Measurements from ENCODE around the gene ANKRD37. TPM values are rescaled to one million over a fixed set of nuclear protein-coding genes. Genes with fewer than 3 reads are reported as not detected.

ANKRD37 gene
- total and polyA plus RNA-seq, 5 donors, result 11.6 to 24.8 (median 12.7) TPM

DNA sequence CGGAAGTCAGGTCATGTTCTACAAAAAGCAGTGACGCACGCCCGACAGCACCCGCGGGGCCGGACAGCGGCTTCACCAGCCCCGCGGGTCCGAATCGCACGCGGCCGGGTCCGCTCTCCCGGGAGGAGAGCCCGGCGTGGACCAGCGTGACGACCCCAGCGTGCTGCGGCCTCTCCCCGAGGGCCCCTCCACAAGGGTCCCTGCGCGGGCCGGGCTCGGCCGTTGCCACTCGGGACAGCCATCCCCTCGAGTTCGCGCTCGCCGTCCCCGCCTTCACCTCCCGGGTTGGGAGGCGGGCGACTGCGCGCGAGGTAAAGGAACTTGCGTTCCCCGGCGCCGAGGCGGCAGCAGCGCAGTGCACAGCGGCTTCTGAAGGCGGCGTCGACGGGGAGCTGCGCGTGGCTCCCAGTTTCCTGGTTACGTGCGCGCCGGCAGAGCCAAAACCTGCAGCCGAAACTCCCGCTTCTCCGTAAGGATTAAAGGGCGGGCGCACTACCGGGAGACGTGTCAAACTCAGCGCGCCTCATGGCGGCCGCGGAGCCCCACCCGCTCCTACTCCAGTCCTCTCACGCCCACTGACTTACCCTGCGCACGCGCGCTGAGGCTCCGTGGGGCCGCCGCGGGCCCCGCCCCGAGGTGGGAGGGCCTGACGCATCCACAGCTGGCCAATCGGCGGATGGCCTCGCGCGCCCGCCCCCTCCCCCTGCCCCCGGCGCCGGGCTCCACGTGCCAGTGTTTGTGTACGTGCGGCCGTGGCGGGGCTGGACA is 501 bp upstream of the ANKRD37 start:
- intact Hi-C loops (cut with DNase I), result loop anchor here in 2 of 4 donors (10.0 kb wide), 1 partner anchor 181 kb away; no protein-coding TSS in a partner anchor
- peak; percentile 97 to 99 for ATAC-seq
- Histone ChIP-seq H3K27me3 (ENCODE audit: control insufficient read depth, insufficient read depth) (no peaks in the 10 kb centered on the region), H3K4me1 (ENCODE audit: control insufficient read depth, insufficient read depth, low read length) (no peaks in the 10 kb centered on the region), H3K27ac (ENCODE audit: low read length) (peak overlapping the region; percentile 96), H3K9me3 (ENCODE audit: control insufficient read depth, low read length) (no peaks in the 10 kb centered on the region), H3K4me3 (ENCODE audit: low read length) (peak overlapping the region; percentile 63)
- DNase-seq, result peak; percentile 97 to 99 (median 99)
- WGBS, result under 1% methylated on average over 98 of the region's 98 CpGs

DNA sequence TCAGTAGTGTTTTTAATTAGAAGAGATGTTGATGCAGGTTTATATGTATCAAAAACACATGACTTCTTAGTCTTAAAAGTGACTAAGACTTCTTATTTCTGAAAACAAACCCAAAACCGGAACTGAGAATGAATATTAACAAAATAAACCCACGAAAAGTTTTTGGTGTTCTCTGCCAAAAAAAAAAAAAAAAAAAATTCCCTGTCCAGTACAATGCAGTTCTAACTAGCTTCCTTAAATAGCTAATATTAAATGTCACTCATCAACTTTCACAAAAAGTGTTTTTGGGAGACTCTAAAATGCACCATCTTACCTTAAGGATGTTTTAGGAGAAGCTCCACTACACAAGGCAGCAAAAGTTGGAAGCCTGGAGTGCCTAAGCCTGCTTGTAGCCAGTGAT is 2.0 kb downstream of the ANKRD37 start:
- no peaks in the 10 kb centered on the region for H3K4me1 ChIP-seq (ENCODE audit: control insufficient read depth, insufficient read depth, low read length)
- intact Hi-C loops (cut with DNase I), result loop anchor here in 2 of 4 donors (10.0 kb wide), 1 partner anchor 184 kb away; no protein-coding TSS in a partner anchor
- DNase-seq (no peak), ATAC-seq (no peak)
- H3K4me3 ChIP-seq (ENCODE audit: low read length), result peak overlapping the region; percentile 39
- no peaks in the 10 kb centered on the region for H3K27me3 ChIP-seq (ENCODE audit: control insufficient read depth, insufficient read depth)
- H3K27ac ChIP-seq (ENCODE audit: low read length), result peak overlapping the region; percentile 21
- WGBS, result 25% methylated on average over 2 of the region's 2 CpGs
- H3K9me3 ChIP-seq (ENCODE audit: control insufficient read depth, low read length), result no peaks in the 10 kb centered on the region

DNA sequence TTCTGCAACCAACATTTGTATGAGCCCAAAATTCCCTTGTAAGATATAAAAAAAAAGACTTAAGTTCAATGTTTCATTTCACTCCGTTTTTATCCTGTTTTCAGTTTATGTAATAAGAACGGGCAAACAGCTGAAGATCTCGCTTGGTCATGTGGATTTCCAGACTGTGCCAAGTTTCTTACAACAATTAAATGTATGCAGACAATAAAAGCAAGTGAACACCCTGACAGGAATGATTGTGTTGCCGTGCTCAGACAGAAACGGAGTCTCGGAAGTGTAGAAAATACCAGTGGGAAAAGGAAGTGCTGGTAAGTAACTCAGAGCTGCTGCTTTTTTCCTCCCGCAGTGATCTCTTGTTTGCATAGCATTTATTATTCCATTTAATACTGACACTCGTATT is 2.8 kb downstream of the ANKRD37 start:
- Histone ChIP-seq H3K4me1 (ENCODE audit: control insufficient read depth, insufficient read depth, low read length) (no peaks in the 10 kb centered on the region), H3K4me3 (ENCODE audit: low read length) (peak overlapping the region; percentile 34), H3K9me3 (ENCODE audit: control insufficient read depth, low read length) (no peaks in the 10 kb centered on the region), H3K27ac (ENCODE audit: low read length) (no peak overlapping the region), H3K27me3 (ENCODE audit: control insufficient read depth, insufficient read depth) (no peaks in the 10 kb centered on the region)
- 55% methylated on average over 8 of the region's 8 CpGs for WGBS
- DNase-seq, result no peak
- intact Hi-C loops (cut with DNase I), result loop anchor here in 2 of 4 donors (10.0 kb wide), 1 partner anchor 185 kb away; no protein-coding TSS in a partner anchor
- no peak for ATAC-seq

DNA sequence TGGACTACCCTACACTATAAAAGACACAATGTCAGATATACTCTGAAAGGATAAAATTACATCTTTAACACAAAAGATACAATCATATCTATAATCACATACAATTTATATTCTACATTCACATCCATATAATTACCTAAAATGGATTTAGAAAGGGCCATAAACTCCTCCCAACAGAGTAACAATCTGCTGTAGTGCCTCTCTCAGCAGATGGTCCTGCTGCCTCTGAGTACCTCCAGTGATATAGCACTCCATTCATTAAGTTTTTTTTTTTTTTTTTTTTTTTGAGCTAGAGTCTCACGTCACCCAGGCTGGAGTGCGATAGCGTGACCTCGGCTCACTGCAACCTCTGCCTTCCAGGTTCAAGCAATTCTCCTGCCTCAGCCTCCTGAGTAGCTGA is 7.4 kb downstream of the ANKRD37 start:
- WGBS, result 92% methylated on average over 4 of the region's 4 CpGs
- Histone ChIP-seq H3K27ac (ENCODE audit: low read length) (no peak overlapping the region), H3K4me1 (ENCODE audit: control insufficient read depth, insufficient read depth, low read length) (no peaks in the 10 kb centered on the region), H3K4me3 (ENCODE audit: low read length) (no peak overlapping the region), H3K9me3 (ENCODE audit: control insufficient read depth, low read length) (no peaks in the 10 kb centered on the region), H3K27me3 (ENCODE audit: control insufficient read depth, insufficient read depth) (no peaks in the 10 kb centered on the region)
- DNase-seq (no peak), ATAC-seq (no peak)
- intact Hi-C loops (cut with DNase I), result loop anchor here in 1 of 4 donors (10.0 kb wide), 1 partner anchor 211 kb away; no protein-coding TSS in a partner anchor

DNA sequence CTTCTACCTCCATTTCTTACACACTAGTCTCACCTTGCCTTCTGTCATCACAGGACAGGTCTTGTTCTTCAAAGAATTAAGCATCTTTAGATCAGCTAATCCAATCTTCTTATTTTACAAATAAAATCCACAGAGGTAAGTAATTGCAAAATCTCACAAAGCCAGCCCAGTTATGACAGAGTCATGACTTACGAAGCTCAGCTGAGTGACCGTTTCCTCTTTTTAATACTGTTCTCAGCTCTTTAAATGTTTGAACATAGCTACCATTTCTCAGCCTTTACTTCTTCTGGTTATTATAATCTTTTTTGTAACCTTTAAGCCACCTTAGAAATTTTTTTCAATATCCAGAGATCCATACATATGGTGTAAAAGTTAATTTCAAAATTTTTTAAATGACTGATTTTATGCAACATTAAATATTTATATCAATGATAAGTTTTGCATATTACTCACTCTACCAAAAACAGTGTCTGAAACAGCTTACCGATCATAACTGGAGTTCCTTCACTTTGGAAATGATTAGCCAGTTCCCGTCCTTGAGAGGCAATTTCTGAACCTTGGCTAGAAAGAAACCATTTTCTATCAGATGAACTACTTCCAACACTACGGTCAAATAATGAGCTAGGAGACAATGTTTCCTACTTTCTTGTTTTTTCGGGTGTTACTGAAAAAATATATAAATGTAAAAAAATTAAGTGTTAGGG is 8.8 kb downstream of the ANKRD37 start:
- intact Hi-C loops (cut with DNase I), result loop anchor here in 1 of 4 donors (10.0 kb wide), 1 partner anchor 209 kb away; no protein-coding TSS in a partner anchor
- no peaks in the 10 kb centered on the region for H3K9me3 ChIP-seq (ENCODE audit: control insufficient read depth, low read length)
- no peaks in the 10 kb centered on the region for H3K27me3 ChIP-seq (ENCODE audit: control insufficient read depth, insufficient read depth)
- 90% methylated on average over 6 of the region's 6 CpGs for WGBS
- H3K27ac ChIP-seq (ENCODE audit: low read length), result no peak overlapping the region
- ATAC-seq (no peak), DNase-seq (no peak)
- no peaks in the 10 kb centered on the region for H3K4me1 ChIP-seq (ENCODE audit: control insufficient read depth, insufficient read depth, low read length)
- H3K4me3 ChIP-seq (ENCODE audit: low read length), result no peak overlapping the region

DNA sequence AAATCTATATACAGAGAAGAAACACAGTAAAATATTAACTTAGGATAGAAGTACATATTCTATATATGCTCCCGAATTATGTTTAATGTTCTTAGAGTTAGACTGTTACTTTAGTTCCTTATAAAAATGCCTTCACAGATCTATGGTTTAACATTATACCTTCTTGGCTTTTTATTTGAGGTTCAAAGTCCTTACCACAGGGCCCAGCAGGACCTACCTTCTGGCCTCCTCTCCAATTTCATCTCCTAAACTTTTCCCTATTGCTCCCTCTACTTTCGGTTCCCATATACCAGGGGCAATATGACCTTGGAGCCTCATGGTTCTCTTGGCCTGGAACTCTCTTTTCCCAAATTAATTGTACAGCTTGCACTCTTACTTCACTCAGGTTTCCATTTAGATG is 11.8 kb downstream of the ANKRD37 start:
- Histone ChIP-seq H3K4me3 (ENCODE audit: low read length) (no peak overlapping the region), H3K9me3 (ENCODE audit: control insufficient read depth, low read length) (no peaks in the 10 kb centered on the region), H3K4me1 (ENCODE audit: control insufficient read depth, insufficient read depth, low read length) (peaks cover 3% of the 10 kb centered on the region), H3K27me3 (ENCODE audit: control insufficient read depth, insufficient read depth) (no peaks in the 10 kb centered on the region), H3K27ac (ENCODE audit: low read length) (no peak overlapping the region)
- no peak for DNase-seq
- WGBS, result 99% methylated on average over 2 of the region's 2 CpGs
- no peak for ATAC-seq
- intact Hi-C loops (cut with DNase I), result loop anchor here in 1 of 4 donors (10.0 kb wide), 1 partner anchor 206 kb away; no protein-coding TSS in a partner anchor

DNA sequence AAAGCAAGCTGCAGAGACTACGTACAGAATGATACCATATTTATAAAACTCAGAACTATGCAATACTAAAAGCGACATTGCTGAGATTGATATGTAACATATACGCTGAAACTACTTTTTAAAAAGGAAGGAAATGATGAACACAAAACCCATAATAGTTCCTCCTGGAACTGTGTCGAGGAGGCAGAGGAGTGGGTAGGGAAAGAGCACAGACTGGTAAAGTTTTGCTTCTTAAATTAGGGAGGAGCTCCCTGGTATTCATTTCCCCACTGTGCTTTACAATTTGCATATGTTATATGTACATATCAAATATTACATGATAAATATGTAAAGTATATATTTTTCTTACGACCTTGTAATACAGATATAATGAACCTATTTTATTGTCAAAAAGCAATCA is 15.2 kb downstream of the ANKRD37 start:
- H3K4me1 ChIP-seq (ENCODE audit: control insufficient read depth, insufficient read depth, low read length), result peaks cover 3% of the 10 kb centered on the region
- H3K4me3 ChIP-seq (ENCODE audit: low read length), result no peak overlapping the region
- no peaks in the 10 kb centered on the region for H3K27me3 ChIP-seq (ENCODE audit: control insufficient read depth, insufficient read depth)
- 75% methylated on average over 5 of the region's 5 CpGs for WGBS
- no peak overlapping the region for H3K27ac ChIP-seq (ENCODE audit: low read length)
- H3K9me3 ChIP-seq (ENCODE audit: control insufficient read depth, low read length), result no peaks in the 10 kb centered on the region
- intact Hi-C loops (cut with DNase I), result no loop called here
- DNase-seq, result no peak
- ATAC-seq, result no peak

DNA sequence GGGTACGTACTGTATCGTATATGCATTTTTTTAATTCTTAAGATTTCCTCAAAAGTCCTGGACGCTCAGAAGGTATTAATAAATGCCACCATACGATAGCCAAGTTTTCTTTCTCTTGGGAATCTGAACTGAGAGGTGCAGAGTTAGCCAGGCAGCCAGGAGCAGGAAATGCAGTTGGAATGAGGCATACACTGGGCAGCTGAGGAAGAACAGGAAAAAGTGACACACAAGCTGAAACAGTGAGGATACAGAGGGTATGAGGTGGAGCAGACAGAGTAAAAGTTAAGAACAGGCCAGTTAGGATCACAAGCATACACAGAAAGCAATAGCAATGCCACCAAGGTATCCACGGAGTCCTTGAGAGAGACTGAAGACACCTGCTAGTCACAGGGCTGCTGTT is 15.8 kb downstream of the ANKRD37 start:
- H3K4me1 ChIP-seq (ENCODE audit: control insufficient read depth, insufficient read depth, low read length), result peaks cover 3% of the 10 kb centered on the region
- no peaks in the 10 kb centered on the region for H3K27me3 ChIP-seq (ENCODE audit: control insufficient read depth, insufficient read depth)
- 80% methylated on average over 5 of the region's 5 CpGs for WGBS
- DNase-seq, result no peak
- peak in 1 of 2 donors; percentile 42 for ATAC-seq
- intact Hi-C loops (cut with DNase I), result no loop called here
- no peak overlapping the region for H3K4me3 ChIP-seq (ENCODE audit: low read length)
- no peaks in the 10 kb centered on the region for H3K9me3 ChIP-seq (ENCODE audit: control insufficient read depth, low read length)
- peak overlapping the region; percentile 37 for H3K27ac ChIP-seq (ENCODE audit: low read length)

DNA sequence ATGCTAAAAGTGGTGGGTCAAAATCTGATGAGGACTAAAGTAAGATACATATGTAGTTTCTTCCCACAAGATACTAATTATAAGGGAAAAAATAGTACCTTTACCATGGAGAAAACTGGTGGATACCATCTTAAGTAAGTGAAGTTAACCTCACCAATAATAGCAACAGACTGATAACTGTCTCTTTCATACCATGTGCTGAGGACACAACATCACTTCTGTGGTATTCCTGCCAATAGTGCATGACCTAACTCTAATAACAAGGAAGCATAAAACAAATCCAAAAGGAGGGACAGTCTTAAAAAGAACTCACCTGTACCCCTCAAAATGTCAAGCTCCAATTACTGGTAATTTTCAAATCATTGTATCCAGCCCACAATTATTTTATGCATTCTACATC is 20.3 kb downstream of the ANKRD37 start:
- Histone ChIP-seq H3K27ac (ENCODE audit: low read length) (no peak overlapping the region), H3K27me3 (ENCODE audit: control insufficient read depth, insufficient read depth) (no peaks in the 10 kb centered on the region), H3K4me1 (ENCODE audit: control insufficient read depth, insufficient read depth, low read length) (peaks cover 5% of the 10 kb centered on the region), H3K9me3 (ENCODE audit: control insufficient read depth, low read length) (no peaks in the 10 kb centered on the region), H3K4me3 (ENCODE audit: low read length) (no peak overlapping the region)
- DNase-seq (no peak), ATAC-seq (peak; percentile 38 to 53)
- intact Hi-C loops (cut with DNase I), result no loop called here

DNA sequence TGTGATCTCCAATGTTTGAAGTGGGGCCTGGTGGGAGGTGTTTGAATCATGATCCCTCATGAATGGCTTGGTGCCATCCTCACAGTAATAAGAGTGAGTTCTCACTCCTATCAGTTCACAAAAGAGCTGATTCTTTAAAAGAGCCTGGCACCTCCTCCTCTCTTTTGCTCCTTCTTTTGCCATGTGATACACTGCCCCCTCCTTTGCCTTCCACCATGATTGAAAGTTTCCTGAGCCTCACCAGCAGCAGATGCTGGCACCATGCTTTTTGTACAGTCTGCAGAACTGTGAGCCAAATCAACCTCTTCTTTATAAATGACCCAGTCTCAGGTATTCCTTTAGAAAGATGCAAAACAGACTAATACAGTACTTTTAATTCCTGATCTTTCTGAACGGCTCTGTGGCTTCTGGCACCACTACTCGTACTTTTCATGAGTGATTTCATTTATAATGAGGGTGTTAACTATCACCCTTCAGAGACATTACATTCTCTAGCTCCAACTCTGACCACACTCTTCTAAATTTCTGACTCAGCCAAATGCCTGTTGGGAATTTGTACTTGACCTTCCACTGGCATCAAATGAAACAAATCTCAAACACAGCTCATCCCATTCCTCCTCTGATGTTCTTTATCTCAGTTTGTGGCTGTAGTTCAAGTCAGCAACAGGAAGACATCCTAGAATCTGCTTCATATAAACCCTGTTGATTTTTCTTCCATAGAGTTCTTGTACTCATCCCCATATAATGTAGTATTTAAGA is 24.9 kb downstream of the ANKRD37 start:
- no peak overlapping the region for H3K4me3 ChIP-seq (ENCODE audit: low read length)
- WGBS, result 34% methylated on average over 2 of the region's 2 CpGs
- H3K27me3 ChIP-seq (ENCODE audit: control insufficient read depth, insufficient read depth), result no peaks in the 10 kb centered on the region
- H3K4me1 ChIP-seq (ENCODE audit: control insufficient read depth, insufficient read depth, low read length), result peaks cover 5% of the 10 kb centered on the region
- H3K9me3 ChIP-seq (ENCODE audit: control insufficient read depth, low read length), result no peaks in the 10 kb centered on the region
- peak overlapping the region; percentile 62 for H3K27ac ChIP-seq (ENCODE audit: low read length)
- ATAC-seq, result no peak
- intact Hi-C loops (cut with DNase I), result no loop called here
- DNase-seq, result no peak

All from right cardiac atrium (tissue), 5 donors.